Keratinocyte (primary cell): Measurements from ENCODE around the gene HMGXB3. TPM values are rescaled to one million over a fixed set of nuclear protein-coding genes. Genes with fewer than 3 reads are reported as not detected.

Experiments used
- DNase-seq: peaks from one replicate; pipeline ENCODE4 v3.0.0-alpha.2; 2011; ENCODE audit warnings: low read depth, missing footprints, low spot score
- FAIRE-seq: peaks from 2 replicates; lab custom pipeline; 2011; peaks lifted over from hg19 to GRCh38; lab: Jason Lieb, UNC
- H2AFZ ChIP-seq: 2 replicates; pipeline ENCODE4 v1.6.0; 2012; ENCODE audit warnings: low read length, control low read depth, inconsistent platforms; ENCODE audit not compliant: control insufficient read depth
- H3K27ac ChIP-seq: 2 replicates; pipeline ENCODE4 v1.5.1; 2011; ENCODE audit warnings: low read length; ENCODE audit not compliant: control insufficient read depth, insufficient read depth
- H3K27me3 ChIP-seq: 3 replicates; pipeline ENCODE4 v1.6.0; 2011; ENCODE audit warnings: low read length; ENCODE audit not compliant: control insufficient read depth, insufficient read depth; ENCODE audit errors: extremely low read depth
- H3K36me3 ChIP-seq, 2 experiments: 2 replicates in 1 of 2; 3 replicates in 1 of 2; pipeline ENCODE4 v1.5.1; 2011; ENCODE audit warnings: low read length in 2 of 2, mild to moderate bottlenecking in 1 of 2; ENCODE audit not compliant: control insufficient read depth in 2 of 2, insufficient read depth in 2 of 2; ENCODE audit errors: extremely low read depth in 1 of 2
- H3K4me1 ChIP-seq: 3 replicates; pipeline ENCODE4 v1.5.1; 2011; ENCODE audit warnings: low read length; ENCODE audit not compliant: control insufficient read depth, insufficient read depth; ENCODE audit errors: extremely low read depth
- H3K4me2 ChIP-seq: 3 replicates; pipeline ENCODE4 v1.6.0; 2011; ENCODE audit warnings: low read depth, low read length; ENCODE audit not compliant: control insufficient read depth, insufficient read depth; ENCODE audit errors: extremely low read depth
- H3K4me3 ChIP-seq, 3 experiments: fragments of 200-600 bp in 1 of 3; sonication (generic) in 1 of 3; 2 replicates in 2 of 3; 3 replicates in 1 of 3; pipeline ENCODE4 v1.5.1; 2011 to 2016; ENCODE audit warnings: low read length in 3 of 3, mild to moderate bottlenecking in 3 of 3, control low read depth in 2 of 3, inconsistent platforms in 1 of 3, low read depth in 1 of 3, mixed read lengths in 1 of 3, mixed run types in 1 of 3, moderate library complexity in 1 of 3; ENCODE audit not compliant: control insufficient read depth in 2 of 3, insufficient read depth in 2 of 3; ENCODE audit errors: extremely low read depth in 1 of 3
- H3K79me2 ChIP-seq: 2 replicates; pipeline ENCODE4 v1.6.0; 2012; ENCODE audit warnings: low read length; ENCODE audit not compliant: control insufficient read depth, insufficient read depth
- H3K9ac ChIP-seq: 3 replicates; pipeline ENCODE4 v1.6.0; 2011; ENCODE audit warnings: low read length; ENCODE audit not compliant: control insufficient read depth, insufficient read depth; ENCODE audit errors: extremely low read depth
- H3K9me1 ChIP-seq: 3 replicates; pipeline ENCODE4 v1.6.0; 2011; ENCODE audit warnings: low read length; ENCODE audit not compliant: control insufficient read depth, insufficient read depth; ENCODE audit errors: extremely low read depth
- H3K9me3 ChIP-seq: 2 replicates; pipeline ENCODE4 v1.5.1; 2012; ENCODE audit warnings: low read depth, low read length; ENCODE audit not compliant: control insufficient read depth
- H4K20me1 ChIP-seq: 3 replicates; pipeline ENCODE4 v1.6.0; 2011; ENCODE audit warnings: low read length; ENCODE audit not compliant: control insufficient read depth, insufficient read depth; ENCODE audit errors: extremely low read depth
- CTCF ChIP-seq, 3 experiments: IDR thresholded peaks in 1 of 3; conservative IDR thresholded peaks in 1 of 3; optimal IDR thresholded peaks in 1 of 3; 2 replicates in 2 of 3; 3 replicates in 1 of 3; pipeline versions ENCODE3 to v1.5.1; 2011; ENCODE audit warnings: low read length in 3 of 3, mild to moderate bottlenecking in 3 of 3, moderate library complexity in 2 of 3, control low read depth in 1 of 3, inconsistent platforms in 1 of 3; ENCODE audit not compliant: insufficient read depth in 2 of 3; ENCODE audit errors: extremely low read depth in 1 of 3
- EZH2 ChIP-seq: IDR thresholded peaks from one replicate; pipeline ENCODE4 v1.6.1; 2012; ENCODE audit warnings: inconsistent platforms, mild to moderate bottlenecking, low read length, moderate library complexity
- dilution Hi-C: fragments of 300-500 bp; cut with MboI; formaldehyde crosslinking; loops from one replicate; pipeline ENCODE4 v1.7.0; 2020; ENCODE audit warnings: low sequenced_read_pairs; ENCODE audit not compliant: extremely low pct_ligation_motif_present
- polyA plus RNA-seq, 5 experiments: library from polyadenylated mRNA; depleted of rRNA in 3 of 5; stranded (reverse) in 3 of 5; stranded (forward) in 1 of 5; unstranded in 1 of 5; fragments of >200 nt; gene quantifications; 1 replicate in 1 of 5; 2 replicates in 3 of 5; 3 replicates in 1 of 5; pipeline versions ENCODE4 v1.2.1 to v1.2.3, GENCODE V29; 2011 to 2012; ENCODE audit warnings: missing spikeins in 2 of 5, low read depth in 1 of 5, low replicate concordance in 1 of 5
- small RNA-seq, 3 experiments: library from RNA; depleted of rRNA; stranded (forward); fragments of <200 nt; gene quantifications; one replicate each; pipeline ENCODE3, GENCODE V24; 2012; ENCODE audit warnings: low read depth in 3 of 3, low replicate concordance in 1 of 3; ENCODE audit not compliant: insufficient read length in 3 of 3

Gene HMGXB3
- polyA plus RNA-seq, 1 donor (not counting 4 experiments of a cell fraction or from before 2014, with no cell fraction given) = 39.4 TPM

- no peak for DNase-seq
- Histone ChIP-seq H3K27ac (no peak overlapping the region), H3K79me2 (no peaks in the 10 kb centered on the region), H3K9ac (no peak overlapping the region), H2AFZ (no peak overlapping the region), H3K4me2 (no peak overlapping the region), H4K20me1 (no peaks in the 10 kb centered on the region), H3K27me3 (no peaks in the 10 kb centered on the region), H3K9me3 (no peaks in the 10 kb centered on the region), H3K36me3 (no peaks in the 10 kb centered on the region), H3K4me3 (no peak overlapping the region), H3K4me1 (no peaks in the 10 kb centered on the region), H3K9me1 (no peaks in the 10 kb centered on the region)
- dilution Hi-C loops = no loop called here
- TF ChIP-seq CTCF (optimal IDR thresholded peaks at IDR 0.05 in 1 of 3, IDR thresholded peaks at IDR 0.05 in 1 of 3, conservative IDR thresholded peaks at IDR 0.05 in 1 of 3; ENCODE audit: extremely low read depth in 1 of 3, insufficient read depth in 2 of 3, low read length in 3 of 3) (no peak), EZH2 (no peak)
- FAIRE-seq = no peak
Measured at GRCh38 chr5:150097152-150097551, 96.6 kb downstream of the HMGXB3 start.

- FAIRE-seq (no peak), DNase-seq (no peak)
- no peak overlapping the region for H3K4me3 ChIP-seq
- no peaks in the 10 kb centered on the region for H3K9me1 ChIP-seq
- dilution Hi-C loops = no loop called here
- H3K9ac ChIP-seq = no peak overlapping the region
- no peak overlapping the region for H3K4me2 ChIP-seq
- no peaks in the 10 kb centered on the region for H4K20me1 ChIP-seq
- H3K79me2 ChIP-seq = no peaks in the 10 kb centered on the region
- no peaks in the 10 kb centered on the region for H3K9me3 ChIP-seq
- no peaks in the 10 kb centered on the region for H3K4me1 ChIP-seq
- H3K36me3 ChIP-seq = no peaks in the 10 kb centered on the region
- H2AFZ ChIP-seq = no peak overlapping the region
- no peak overlapping the region for H3K27ac ChIP-seq
- no peak for TF ChIP-seq CTCF (optimal IDR thresholded peaks at IDR 0.05 in 1 of 3, IDR thresholded peaks at IDR 0.05 in 1 of 3, conservative IDR thresholded peaks at IDR 0.05 in 1 of 3; ENCODE audit: extremely low read depth in 1 of 3, insufficient read depth in 2 of 3, low read length in 3 of 3)
- TF ChIP-seq EZH2 = no peak
- H3K27me3 ChIP-seq = no peaks in the 10 kb centered on the region
Measured at GRCh38 chr5:150101023-150101422, 100.5 kb downstream of the HMGXB3 start.

Small RNA genes within 50 kb of the gene (small RNA-seq; reads per million reads assigned to genes)
- 0 reads per million in 3 experiments for gene RF00019

Other genes with a start within 250 kb of the HMGXB3 start
- gene PDE6A, start 55.9 kb upstream of the HMGXB3 start, polyA plus RNA-seq = 0.03 to 0.05 TPM (median 0.03 TPM) in 3 replicates
- 7.3 to 10.3 TPM (median 8.0 TPM) in 3 replicates for gene SLC26A2, start 40.0 kb upstream of the HMGXB3 start, polyA plus RNA-seq
- gene TIGD6, start 85 bp upstream of the HMGXB3 start, polyA plus RNA-seq = 3.9 to 4.1 TPM (median 4.1 TPM) in 3 replicates
- 0.21 TPM in 1 of 3 replicates, not detected in the others for gene CSF1R, start 85.8 kb downstream of the HMGXB3 start, polyA plus RNA-seq
- gene PDGFRB, start 155.1 kb downstream of the HMGXB3 start, polyA plus RNA-seq = 0.14 TPM in 1 of 3 replicates, not detected in the others
- not detected in 3 replicates for gene CDX1, start 166.0 kb downstream of the HMGXB3 start, polyA plus RNA-seq
- not detected in 3 replicates for gene SLC6A7, start 189.3 kb downstream of the HMGXB3 start, polyA plus RNA-seq